KBM-7 (cell line): ENCODE measurements around the gene NPHP1.
A peak's percentile ranks its signal among the peaks of the same experiment; 100 is the strongest.
"Not testable (repeated sequence)": the region's sequence is repeated elsewhere in the genome, so short reads cannot be mapped to it uniquely, and the experiment has no call there.

Experiments used
- DNase-seq: peaks from one replicate; pipeline ENCODE4 v3.0.0-alpha.2; 2015
- in situ Hi-C: fragments of 300-500 bp; cut with MboI; formaldehyde crosslinking; loops from 2 replicates; pipeline ENCODE4 v1.14.3; 2020; ENCODE audit warnings: low sequenced_read_pairs, low pct_unique_long_range_greater_than_20kb, mixed read lengths

The NPHP1 gene

DNA sequence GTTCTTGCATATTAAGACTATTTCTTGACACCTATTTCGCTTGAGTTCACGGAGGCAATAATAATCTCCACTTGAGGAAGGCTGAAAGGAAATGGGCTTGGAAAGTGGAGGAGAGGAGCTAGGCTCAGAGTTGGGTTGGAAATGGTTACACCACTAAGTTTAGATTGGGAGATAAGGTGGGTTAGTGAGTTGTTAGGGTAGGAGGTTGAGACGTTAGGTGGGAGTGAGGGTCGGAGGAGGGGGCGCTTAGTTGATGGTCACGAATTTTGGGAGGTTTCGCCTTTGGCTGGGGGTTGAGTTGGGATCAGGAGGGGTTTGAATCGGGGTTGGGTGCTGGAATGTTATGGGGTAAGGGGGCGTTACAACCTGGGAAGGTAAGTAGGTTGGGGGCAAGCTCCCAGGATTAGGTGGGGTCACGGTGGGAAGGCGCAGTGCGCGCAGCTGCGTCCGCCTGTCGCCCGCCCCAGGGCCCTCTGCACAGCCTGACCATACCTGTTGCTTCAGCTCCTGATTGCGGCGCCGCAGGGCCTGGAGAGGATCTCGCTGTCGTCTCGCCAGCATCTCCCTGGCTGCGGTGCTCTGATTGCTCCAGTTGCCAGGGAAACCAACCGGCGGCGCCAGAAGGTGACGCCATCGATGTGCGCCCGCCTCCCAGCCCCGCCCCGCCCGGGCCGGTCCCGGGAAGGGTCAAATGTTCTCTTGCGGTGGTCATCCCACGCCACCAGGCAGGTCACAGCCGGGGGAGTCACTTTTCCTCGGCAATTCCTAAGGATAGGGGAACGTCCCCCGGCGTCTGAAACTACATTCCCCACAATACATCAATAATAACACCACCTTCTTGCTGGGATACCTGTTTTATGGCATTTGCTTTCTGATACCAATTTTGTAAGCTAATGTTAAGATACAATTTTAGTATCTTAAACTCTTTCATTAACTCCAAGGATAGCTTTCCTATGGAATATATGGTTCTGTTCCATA, at the start of gene NPHP1:
NPHP1 (minus strand) TSS at position 606 of the 978 bp plus-strand sequence; CDS start at position 561, 45 bp downstream.
- peak; percentile 76 for DNase-seq
- in situ Hi-C loops: no loop called here

DNA sequence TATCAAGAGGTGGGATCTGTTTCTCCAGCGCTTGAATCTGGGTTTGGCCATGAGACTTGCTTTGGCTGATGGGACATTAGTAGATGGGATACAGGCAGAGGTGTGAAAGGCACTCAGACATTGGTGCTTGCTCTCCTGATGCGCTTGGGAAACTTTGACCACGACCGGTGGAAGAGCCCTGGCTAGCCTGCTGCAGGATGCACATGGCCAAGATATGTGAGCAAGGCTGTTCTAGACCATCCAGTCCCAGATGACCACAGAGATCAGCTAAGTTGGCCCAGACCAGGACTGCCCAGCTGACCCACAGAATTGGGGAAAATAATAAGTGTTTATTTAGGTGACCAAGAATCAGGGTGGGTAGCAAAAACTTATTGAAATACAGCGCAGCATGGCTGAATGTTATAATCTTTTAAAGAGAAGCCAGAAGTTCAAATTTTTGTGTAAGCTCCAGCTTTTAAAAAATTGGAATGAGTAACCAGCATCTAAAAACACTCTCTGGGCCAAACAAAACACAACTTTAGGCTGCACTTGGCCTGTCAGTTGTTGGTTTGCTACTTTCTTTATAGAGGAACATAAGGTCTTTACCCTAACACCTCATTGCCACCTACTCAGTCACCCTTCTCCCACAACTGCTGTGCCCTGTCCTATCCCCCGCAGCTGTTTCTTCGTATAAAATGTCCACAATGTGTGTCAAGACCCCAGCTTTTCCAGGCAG, 43.4 kb upstream of the NPHP1 start:
- in situ Hi-C loops, DNase-seq: not testable (repeated sequence)

- DNase-seq, in situ Hi-C loops: not testable (repeated sequence)
These were observed 40.9 kb upstream of the NPHP1 start for GRCh38 chr2:110245488-110246435.

DNA sequence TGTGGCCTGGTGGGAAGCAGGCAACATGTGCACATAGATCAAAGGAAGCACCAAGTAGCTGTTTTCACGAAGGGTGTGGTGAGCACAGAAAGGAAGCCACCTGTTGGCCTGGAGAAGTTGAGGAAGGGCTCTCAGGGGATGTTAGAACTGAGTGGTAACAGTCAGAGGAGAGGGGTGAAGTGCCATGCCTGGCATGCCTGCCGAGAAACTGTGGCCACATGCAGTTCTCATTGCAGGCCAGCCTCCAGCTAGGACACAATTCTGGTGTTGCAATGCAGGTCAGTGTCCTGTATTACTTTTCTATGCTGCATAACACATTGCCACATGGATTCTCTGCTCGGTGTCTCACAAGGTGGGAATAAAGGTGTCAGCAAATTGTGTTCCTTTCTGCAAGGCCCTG, 38.5 kb upstream of the NPHP1 start:
- DNase-seq, in situ Hi-C loops: not testable (repeated sequence)

DNA sequence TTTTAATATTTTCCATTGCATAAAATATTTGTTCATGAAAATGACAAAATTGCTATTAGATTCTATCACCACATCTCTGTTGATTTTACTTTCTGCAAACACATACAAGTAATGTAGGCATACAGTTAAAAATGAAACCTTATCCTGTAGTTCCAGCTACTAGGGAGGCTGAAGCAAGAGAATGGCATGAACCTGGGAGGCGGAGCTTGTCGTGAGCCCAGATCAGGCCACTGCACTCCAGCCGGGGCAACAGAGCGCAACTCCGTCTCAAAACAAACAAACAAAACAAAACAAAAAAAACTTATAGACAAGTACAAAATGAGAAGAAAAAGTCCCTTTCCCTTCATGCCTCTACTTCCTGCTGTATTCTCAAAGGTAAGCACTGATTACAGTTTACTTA, 29.7 kb upstream of the NPHP1 start:
- DNase-seq, in situ Hi-C loops: not testable (repeated sequence)

GRCh38 chr2:110229886-110230285, 25.1 kb upstream of the NPHP1 start:
- DNase-seq, in situ Hi-C loops: not testable (repeated sequence)

DNA sequence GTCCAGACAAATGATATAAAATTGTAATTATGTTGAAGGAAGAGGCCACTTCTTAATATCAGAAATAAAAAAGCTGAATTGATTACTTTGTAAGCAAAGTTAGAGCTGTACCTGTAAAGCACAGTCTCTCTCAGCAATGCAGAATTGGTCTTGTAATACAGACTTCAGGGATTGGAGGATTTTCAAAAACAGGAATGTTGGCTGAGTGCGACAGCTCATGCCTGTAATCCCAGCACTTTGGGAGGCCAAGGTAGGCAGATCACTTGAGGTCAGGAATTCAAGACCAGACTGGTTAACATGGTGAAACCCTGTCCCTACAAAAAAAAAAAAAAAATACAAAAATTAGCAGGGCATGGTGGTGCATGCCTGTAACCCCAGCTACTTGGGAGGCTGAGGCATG, 17.8 kb upstream of the NPHP1 start:
- DNase-seq, in situ Hi-C loops: not testable (repeated sequence)

GRCh38 chr2:110221938-110222337, 17.1 kb upstream of the NPHP1 start:
- in situ Hi-C loops: no loop called here
- DNase-seq: no peak

- in situ Hi-C loops: no loop called here
- DNase-seq: no peak
These were observed 15.4 kb upstream of the NPHP1 start for GRCh38 chr2:110220190-110220564.

DNA sequence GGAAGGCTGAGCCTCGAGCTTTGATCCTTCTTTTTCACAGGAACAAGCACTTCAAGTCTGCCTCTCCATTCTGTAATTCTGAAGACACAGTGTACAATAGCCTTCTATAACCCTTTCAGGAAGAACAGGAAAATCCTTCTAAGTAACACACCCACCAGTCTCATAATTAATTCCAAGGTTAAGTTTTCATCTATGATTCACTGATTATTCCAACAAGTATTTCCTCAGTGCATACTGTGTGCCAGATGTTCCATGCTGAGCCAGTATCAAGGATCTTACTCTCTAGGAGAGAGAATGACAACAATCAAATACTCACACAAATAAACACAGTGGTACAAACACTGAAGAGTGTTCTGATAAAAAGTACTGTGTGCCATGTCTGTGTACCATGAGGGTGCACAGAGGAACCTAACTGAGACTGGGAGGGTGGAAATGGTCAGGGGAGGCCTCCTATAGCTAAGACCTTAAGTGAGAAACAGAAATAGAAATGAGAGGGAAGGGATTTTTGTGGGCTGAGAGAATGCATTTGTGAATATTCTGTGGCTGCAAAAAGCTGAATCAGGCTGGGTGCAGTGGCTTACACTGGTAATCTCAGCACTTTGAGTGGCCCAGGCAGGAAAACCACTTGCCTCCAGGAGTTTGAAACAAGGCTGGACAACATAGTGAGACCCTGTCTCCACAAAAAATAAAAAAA, 14.8 kb upstream of the NPHP1 start:
- DNase-seq: no peak
- in situ Hi-C loops: no loop called here

DNA sequence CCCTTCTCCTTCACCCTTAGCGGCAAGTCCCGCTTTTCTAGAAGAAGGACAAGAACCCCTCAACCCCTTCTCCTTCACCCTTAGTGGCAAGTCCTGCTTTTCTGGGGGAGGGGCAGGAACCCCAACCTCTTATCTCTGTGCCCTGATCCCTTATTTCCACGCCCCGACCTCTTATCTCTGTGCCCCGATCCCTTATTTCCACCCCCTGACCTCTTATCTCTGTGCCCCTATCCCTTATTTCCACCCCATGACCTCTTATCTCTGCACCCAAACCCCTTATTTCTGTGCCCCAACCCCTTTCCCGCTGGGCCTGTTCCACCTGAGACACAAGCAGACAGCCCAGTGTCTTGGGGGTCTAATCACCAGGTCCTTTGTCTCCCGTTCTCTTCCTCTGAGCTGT, 14.1 kb upstream of the NPHP1 start:
- DNase-seq, in situ Hi-C loops: not testable (repeated sequence)

GRCh38 chr2:110216803-110217202, 12.0 kb upstream of the NPHP1 start:
- no peak for DNase-seq
- in situ Hi-C loops: no loop called here

- in situ Hi-C loops: no loop called here
- DNase-seq: no peak
These were observed 11.4 kb upstream of the NPHP1 start for GRCh38 chr2:110216199-110216598.

DNA sequence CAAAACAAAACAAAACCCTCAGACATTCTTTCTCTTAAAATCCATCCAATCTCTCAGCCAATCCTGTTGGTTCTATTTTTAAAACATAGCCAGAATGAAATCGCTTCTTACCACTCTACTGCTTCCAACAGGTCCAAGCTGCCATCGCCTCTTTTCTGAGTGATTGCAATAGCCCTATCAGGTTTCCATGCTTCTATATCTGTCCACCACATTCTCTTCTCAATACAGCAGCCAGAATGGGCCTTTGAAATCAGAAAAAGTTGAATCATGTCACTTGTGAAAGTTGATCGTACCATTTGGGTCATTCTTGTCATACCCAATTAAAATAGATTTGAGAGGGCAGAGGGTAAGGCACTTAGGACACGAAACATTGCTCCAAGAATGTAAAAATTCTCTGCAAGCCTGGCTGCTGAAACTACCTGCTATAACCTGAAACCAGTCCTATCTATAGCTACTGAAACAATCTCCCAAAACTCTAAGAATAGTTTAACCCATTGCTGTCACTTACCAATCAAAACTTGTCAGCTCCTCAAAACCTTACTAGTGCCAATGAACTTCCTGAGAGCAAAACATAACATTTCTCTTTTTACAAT, 10.8 kb upstream of the NPHP1 start:
- in situ Hi-C loops: no loop called here
- DNase-seq: no peak

DNA sequence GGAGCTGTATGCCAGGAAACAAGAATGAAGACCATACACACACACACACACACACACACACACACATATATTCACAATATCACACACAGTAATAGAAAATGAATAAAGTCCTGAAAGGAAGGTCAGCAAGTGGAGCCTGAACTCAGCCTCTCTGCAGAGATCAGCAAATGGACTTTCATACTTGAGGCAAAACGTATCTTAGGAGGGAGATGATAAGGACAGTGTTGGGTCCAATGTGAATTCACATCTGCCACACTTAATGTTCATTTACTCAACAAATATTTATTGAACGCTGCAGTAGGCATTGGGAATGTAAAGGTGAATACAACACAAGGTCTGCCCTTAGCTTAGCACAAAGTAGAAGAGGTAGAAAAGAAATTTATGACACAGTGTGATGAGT, 10.3 kb upstream of the NPHP1 start:
- in situ Hi-C loops: no loop called here
- DNase-seq: no peak

DNA sequence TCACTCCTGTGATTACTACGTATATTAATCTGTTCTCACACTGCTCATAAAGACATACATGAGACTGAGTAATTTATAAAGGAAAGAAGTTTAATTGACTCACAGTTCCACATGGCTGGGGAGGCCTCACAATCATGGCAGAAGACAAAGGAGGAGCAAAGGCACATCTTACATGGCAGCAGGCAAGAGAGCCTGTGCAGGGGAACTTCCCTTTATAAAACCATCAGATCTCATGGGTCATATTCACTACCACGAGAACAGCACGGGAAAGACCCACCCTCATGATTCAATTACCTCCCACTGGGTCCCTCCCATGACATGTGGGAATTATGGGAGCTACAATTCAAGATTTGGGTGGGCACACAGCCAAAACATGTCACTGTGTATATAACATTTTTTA, 8.7 kb upstream of the NPHP1 start:
- in situ Hi-C loops, DNase-seq: not testable (repeated sequence)

DNA sequence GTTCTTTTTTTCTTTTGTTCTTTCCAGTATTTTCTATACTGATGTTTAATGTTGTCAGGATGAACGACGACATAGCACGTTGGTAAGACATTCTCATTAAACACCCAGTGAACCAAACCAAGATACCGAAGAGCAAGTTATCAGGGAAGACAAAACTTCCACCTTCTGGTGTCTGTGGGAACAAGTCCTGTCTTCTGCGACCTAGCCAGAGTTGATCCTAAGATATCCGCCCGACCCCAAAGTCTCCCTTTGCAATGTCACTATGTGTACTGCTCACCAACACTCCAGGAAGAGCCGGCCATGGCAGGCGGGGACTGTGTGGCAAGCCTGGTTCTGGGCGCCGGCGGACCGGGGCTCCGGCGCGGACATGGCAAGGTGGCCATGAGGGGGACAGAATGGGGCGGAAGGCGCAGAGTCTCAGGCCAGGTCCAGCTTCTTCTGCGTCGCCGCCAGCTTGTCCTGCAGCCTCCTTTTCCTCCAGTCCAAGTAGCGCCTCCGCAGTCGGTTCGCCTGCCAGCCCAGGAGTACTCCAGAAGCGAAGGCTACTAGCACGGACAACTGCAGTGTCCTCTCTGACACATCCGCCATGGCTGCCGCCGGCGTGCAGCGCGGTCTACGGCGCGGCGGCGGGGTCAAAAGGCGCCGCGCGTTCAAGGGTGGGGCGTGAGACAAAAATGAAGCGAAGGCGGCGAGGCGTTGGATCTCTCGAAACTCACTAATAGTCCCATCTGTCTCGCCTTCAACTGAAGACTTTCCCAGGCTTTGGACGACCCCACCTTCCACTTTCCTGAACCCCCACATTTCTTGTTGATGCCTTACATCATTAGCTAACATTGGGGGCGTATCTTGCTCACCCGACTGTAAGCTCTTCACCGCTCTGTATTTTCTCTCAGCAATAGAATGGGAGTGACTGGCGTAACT, 7.4 kb upstream of the NPHP1 start, which contains the start of gene MTLN:
MTLN (minus strand) TSS at position 610 of the 921 bp plus-strand sequence; CDS start at position 588, 22 bp downstream.
- DNase-seq: peak; percentile 82
- in situ Hi-C loops: no loop called here
